Activated CD4-positive, alpha-beta T cell treated with anti-CD3 and anti-CD28 coated beads, Interleukin-2, Interleukin-6, amounts not matched to agents 100 ng/mL and 50 ng/mL, durations not matched to agents 16 hours and 8 hours (primary cell): Measurements from ENCODE around the gene LDLRAD4.

Experiments
- DNase-seq: peaks from one replicate; pipeline ENCODE4 v3.0.0-alpha.2; 2020

Gene LDLRAD4

DNA sequence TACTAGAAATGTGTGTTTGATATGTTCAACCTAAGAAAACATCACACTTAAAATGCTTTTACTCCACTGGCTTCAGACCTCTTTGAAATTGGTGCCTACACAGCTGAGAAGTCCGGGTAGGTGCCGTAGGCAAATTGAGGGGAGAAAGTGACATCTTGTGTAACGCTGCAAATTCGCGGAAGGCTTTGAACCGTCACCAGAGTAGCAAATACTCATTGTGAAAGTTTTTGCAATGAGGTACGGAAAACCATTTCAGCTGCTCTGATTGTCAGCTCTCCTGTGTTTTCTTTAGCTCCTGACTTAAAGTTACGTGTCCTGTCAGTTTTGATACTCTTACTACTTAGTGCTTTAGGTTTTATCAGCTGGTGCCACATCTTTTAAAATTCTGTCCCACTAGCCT is 283.3 kb downstream of the LDLRAD4 start:
- DNase-seq = peak; percentile 85

DNA sequence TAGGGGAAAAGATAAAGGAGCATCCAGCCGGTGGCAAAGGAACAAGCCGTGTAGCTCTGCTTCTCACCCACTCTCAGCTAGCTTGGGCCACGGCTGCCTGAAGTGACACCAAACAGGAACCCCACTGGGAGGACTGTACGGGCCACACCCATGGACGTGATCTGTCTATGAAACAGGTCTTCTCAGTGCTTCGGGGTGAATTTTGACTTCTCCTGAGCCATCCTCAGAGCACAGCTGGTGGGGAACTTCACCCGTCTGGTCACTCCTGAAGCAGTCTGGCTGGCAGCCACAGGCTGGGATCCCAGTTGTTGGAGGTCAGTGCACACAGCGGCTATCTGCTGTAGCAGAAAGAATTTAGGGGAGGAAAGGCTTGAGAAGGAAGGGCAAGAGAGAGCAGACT is 284.0 kb downstream of the LDLRAD4 start:
- DNase-seq = no peak

GRCh38 chr18:13503836-13504235 is 285.3 kb downstream of the LDLRAD4 start:
- no peak for DNase-seq

DNA sequence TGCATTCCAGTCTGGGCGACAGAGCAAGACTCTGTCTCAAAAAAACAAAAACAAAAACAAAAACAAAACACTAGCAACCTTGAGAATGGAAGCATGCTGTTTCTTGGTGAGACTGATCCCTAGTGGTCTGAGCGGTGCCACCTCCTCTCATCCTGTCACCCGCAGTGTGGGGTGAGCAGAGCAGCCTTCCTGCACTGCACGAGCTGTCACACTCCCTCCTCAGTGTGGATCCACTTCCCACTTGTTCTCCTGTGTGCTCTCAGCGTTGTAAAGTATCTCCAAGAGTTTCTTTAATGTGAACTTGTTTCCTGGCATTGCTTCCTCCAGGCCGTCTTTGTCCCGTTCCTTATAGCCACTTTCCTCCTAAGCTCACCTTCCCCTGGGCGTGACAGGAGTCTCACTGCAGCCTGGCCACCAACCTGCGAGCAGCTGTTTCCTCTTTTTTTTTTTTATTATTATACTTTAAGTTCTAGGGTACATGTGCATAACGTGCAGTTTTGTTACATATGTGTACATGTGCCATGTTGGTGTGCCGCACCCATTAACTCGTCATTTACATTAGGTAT is 287.3 kb downstream of the LDLRAD4 start:
- no peak for DNase-seq

DNA sequence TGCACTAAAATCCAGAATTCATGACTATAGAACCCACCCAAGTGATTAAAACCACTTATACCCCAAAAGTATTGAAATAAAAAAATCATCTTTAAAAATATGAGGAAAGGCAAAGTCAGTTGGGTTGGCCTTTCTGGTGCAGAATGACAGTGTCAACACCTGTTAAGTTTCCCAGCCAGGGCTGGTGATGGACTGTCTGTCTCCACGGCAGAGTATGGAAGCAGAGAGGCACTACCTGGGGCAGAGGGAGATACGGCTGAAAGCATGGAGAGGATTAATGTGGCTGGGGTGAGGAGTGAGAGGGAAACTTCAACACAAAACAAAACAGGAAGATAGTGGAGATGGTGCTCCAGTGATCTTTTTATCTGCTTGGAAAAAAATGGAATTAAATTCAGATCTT is 292.0 kb downstream of the LDLRAD4 start:
- no peak for DNase-seq

GRCh38 chr18:13511961-13512577 is 293.5 kb downstream of the LDLRAD4 start:
- no peak for DNase-seq

GRCh38 chr18:13513021-13513420 is 294.5 kb downstream of the LDLRAD4 start:
- DNase-seq = peak; percentile 14

- no peak for DNase-seq
Measured at GRCh38 chr18:13513481-13513880, 294.9 kb downstream of the LDLRAD4 start.

- DNase-seq = no peak
Measured at GRCh38 chr18:13514558-13514957, 296.0 kb downstream of the LDLRAD4 start.

DNA sequence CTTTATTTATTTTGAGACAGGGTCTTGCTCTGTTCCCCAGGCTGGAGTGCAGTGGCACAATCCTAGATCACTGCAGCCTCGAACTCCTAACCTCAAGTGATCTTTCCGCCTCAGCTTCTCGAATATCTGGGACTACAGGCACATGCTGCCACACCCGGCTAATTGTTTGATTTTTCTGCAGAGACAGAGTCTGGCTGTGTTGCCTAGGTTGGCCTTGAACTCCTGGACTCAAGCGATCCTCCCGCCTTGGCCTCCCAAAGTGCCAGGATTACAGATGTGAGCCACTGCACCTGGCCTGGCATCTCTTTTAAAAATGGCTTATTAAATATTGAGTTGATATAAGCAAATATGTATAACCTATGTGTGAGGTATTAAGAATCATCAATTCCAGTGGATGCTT is 298.3 kb downstream of the LDLRAD4 start:
- no peak for DNase-seq

- DNase-seq = no peak
Measured at GRCh38 chr18:13517369-13517768, 298.8 kb downstream of the LDLRAD4 start.

DNA sequence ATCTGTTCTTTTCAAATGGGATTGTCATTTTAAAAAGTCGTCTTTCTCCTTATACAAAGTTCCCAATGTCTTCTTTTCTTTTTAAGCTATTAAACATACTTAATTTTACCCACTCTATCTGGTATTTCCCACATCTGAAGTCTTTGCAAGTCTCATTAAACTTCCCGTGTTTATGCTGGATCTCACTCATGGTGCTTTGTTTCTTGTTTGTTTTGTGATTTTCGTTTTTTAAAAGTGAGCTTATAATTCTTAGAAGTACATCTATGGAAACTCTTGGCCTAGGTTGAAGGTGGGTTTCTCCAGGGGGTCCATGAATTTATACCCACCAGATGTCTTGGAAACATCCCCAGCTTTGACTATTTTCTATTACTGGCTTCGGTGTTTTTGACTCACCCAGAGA is 299.8 kb downstream of the LDLRAD4 start:
- DNase-seq = no peak

DNA sequence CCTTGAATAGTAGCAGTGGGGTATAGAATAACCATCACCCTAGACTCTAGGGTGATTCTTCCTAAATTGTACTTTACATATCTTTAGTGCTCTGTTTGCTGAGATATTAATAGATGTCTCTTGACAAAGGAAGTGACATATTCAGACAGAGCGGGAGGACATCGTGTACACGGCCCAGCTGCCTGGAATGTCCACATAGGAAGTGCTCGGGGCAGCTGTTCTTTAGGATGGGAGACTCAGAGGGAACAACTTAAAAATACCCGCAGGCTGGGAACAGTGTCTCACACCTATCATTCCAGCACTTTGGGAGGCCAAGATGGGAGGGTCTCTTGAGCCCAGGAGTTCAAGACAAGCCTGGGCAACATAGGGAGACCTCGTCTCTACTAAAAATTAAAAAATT is 301.7 kb downstream of the LDLRAD4 start:
- DNase-seq = no peak

DNA sequence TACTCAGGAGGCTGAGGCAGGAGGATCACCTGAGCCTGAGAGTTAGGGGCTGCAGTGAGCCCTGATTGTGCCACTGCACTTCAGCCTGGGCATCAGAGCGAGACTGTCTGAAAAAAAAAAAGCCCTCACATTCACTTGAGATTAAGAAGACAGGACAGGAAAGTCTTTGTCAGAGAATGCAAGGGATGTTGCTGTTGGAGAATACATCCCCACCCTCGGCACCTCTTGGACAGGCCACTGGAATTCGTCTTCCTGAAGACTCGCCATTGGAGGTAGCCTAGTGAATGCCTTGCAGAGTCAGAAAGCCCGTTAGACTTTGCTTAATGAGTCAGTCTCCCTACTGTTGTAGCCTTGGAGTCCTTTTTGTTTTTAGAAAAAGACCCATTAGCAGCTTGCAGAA is 302.2 kb downstream of the LDLRAD4 start:
- no peak for DNase-seq

GRCh38 chr18:13521418-13521817 is 302.9 kb downstream of the LDLRAD4 start:
- no peak for DNase-seq

DNA sequence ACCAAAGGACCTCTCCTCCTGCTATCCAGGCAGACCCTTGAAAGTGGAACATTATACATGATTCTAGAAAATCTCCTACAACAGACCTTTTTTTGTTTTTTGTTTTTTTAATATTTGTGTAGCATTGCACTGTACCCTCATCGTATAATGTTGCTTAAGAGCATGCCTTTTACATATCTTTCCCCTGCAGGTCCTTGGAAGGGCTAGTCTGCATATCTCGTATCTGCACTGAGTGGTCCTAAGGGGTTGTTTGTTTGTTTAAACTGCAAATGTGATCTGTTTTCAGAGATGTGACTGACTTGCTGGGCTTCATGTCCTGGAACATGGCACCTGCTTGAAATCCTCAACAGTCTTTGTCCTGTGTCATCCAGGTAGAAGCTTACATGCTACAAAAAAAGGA is 303.7 kb downstream of the LDLRAD4 start:
- DNase-seq = no peak

GRCh38 chr18:13522861-13523660 is 304.5 kb downstream of the LDLRAD4 start:
- DNase-seq = no peak

DNA sequence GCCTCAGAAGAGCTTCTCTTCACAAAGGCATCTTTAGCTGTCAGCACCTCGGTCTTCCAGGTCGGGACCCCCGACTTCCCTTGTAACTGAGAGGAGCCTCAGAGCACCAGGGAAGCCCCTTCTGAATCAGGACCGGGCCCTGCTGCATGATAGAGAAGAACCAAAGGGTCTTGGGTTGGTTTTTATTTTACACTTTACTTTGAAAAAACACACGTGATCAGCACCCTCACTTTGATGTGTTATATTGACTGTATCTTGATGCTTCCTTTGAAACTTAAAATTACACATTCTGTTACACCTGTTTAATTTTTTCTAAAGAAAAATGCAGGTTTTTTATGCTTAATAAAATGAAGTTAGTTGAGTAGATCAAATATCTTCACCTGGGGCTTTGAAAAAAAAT is 305.5 kb downstream of the LDLRAD4 start:
- DNase-seq = no peak

GRCh38 chr18:13524811-13525210 is 306.3 kb downstream of the LDLRAD4 start:
- no peak for DNase-seq

GRCh38 chr18:13525381-13526029 is 306.9 kb downstream of the LDLRAD4 start:
- no peak for DNase-seq

GRCh38 chr18:13526519-13526918 is 308.0 kb downstream of the LDLRAD4 start:
- no peak for DNase-seq

DNA sequence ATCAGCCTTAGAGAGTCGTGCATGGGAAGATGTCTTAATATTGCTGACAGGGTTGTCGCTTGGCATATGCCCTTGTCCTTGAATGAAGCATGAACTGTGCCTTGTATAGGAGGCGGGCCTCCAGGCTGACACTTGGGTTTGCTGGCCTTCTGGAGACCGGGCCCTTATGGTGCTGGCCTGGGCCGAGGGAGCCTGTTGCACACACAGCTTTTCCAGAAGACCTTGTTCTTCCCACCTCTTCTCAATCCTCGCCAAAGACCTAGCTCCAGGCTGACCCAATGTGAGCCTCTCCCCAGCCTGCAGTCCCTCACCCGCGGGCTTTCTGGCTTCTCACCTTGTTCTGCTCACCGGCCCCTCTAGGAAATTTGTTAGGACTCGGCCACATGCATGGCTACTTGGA is 308.7 kb downstream of the LDLRAD4 start:
- DNase-seq = no peak

DNA sequence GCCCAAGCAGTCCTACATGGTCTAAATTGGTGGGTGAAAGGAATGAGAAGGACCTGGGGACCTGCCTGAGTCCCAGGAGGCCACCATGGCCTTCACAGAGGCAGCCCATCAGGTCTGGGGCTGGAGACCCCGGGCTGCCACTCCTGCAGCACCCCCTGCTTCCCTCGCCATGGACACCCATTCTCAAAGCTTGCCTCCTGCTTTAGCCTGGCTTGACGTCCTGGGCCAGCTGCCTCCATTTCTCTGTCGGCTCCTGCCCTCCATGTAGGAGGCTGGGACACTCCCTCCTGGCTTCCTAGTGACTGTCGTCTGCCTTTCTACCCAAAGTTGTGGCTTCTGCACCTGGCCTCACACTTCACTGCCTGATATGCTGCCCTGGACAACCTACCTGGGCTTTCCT is 309.2 kb downstream of the LDLRAD4 start:
- DNase-seq = no peak
